Left lung (tissue), 10 donors: Measurements from ENCODE around the gene EHMT1. TPM values are rescaled to one million over a fixed set of nuclear protein-coding genes. Genes with fewer than 3 reads are reported as not detected.
"Not testable (repeated sequence)": the region's sequence is repeated elsewhere in the genome, so short reads cannot be mapped to it uniquely, and the experiment has no call there.

ENCODE experiments used
- ATAC-seq: fragments of 200-7000 bp; cut with Tn5 transposase; one replicate; pipeline ENCODE4 v1.9.1; 2020; ENCODE audit warnings: moderate library complexity
- DNase-seq, 4 donors: peaks; one replicate each; pipeline ENCODE4 v3.0.0-alpha.2; 2013 to 2020
- H3K27ac ChIP-seq, 2 donors: fragments of 200-600 bp; sonication (generic) in 1 of 2; one replicate each; pipeline versions ENCODE4 v1.5.0 to v1.8.0; 2020 to 2021
- H3K27me3 ChIP-seq, 2 donors: fragments of 200-600 bp; sonication (generic) in 1 of 2; one replicate each; pipeline versions ENCODE4 v1.5.0 to v1.8.0; 2020 to 2021
- H3K36me3 ChIP-seq, 2 donors: fragments of 200-600 bp; sonication (generic) in 1 of 2; one replicate each; pipeline versions ENCODE4 v1.5.0 to v1.8.0; 2020 to 2021
- H3K4me1 ChIP-seq, 2 donors: fragments of 200-600 bp; one replicate each; pipeline ENCODE4 v1.8.0; 2021
- H3K4me3 ChIP-seq, 2 donors: fragments of 200-600 bp; sonication (generic) in 1 of 2; one replicate each; pipeline versions ENCODE4 v1.5.0 to v1.8.0; 2020 to 2021; ENCODE audit warnings: mild to moderate bottlenecking in 1 of 2
- H3K9me3 ChIP-seq, 2 donors: fragments of 200-600 bp; sonication (generic) in 1 of 2; one replicate each; pipeline versions ENCODE4 v1.5.0 to v1.8.0; 2020 to 2021
- CTCF ChIP-seq, 2 donors: fragments of 200-600 bp; sonication (generic) in 1 of 2; IDR thresholded peaks; one replicate each; pipeline versions ENCODE4 v1.5.0 to v1.8.0; 2021; ENCODE audit warnings: antibody characterized with exemption in 2 of 2
- intact Hi-C, 2 donors: fragments of 100-400 bp; cut with DNase I; formaldehyde crosslinking; loops; one replicate each; pipeline versions ENCODE4 v1.11.2 to v1.14.2; 2022
- polyA plus RNA-seq, 6 donors: library from polyadenylated mRNA; unstranded; fragments of 120-200 nt; gene quantifications; one replicate each; pipeline ENCODE4 v1.2.1, GENCODE V29; 2013; ENCODE audit not compliant: insufficient read length in 6 of 6
- total RNA-seq, 2 donors: library from RNA; stranded (reverse); fragmentation: NEBNext Ultra II Directional; extraction: Animal tissue kit (Norgen Biotek cat#: 25700); gene quantifications; one replicate each; pipeline ENCODE4 v1.2.1, GENCODE V29; 2021
- donor health status: DM: no; HTN: yes; CAD: no.
- donor health status: DM: no; HTN: no; CAD: no.

EHMT1 gene
- total and polyA plus RNA-seq, 8 donors: 71.5 to 92.7 (median 82.7) TPM

GRCh38 chr9:137731947-137732813 is 113.4 kb downstream of the EHMT1 start:
- ATAC-seq (no peak), DNase-seq (no peak)
- no peak overlapping the region for H3K4me3 ChIP-seq
- peaks cover 0 to 15% of the 10 kb centered on the region in 2 donors for H3K9me3 ChIP-seq
- no peak for TF ChIP-seq CTCF (IDR thresholded peaks at IDR 0.05)
- no peaks in the 10 kb centered on the region for H3K4me1 ChIP-seq
- H3K36me3 ChIP-seq: peaks cover 1 to 71% of the 10 kb centered on the region in 2 donors
- H3K27me3 ChIP-seq: no peaks in the 10 kb centered on the region
- no peak overlapping the region for H3K27ac ChIP-seq
- intact Hi-C loops: no loop called here

GRCh38 chr9:137733429-137733828 is 114.6 kb downstream of the EHMT1 start:
- TF ChIP-seq CTCF (IDR thresholded peaks at IDR 0.05): no peak
- Histone ChIP-seq H3K27ac (no peak overlapping the region), H3K9me3 (peaks cover 0 to 15% of the 10 kb centered on the region in 2 donors), H3K36me3 (peaks cover 0 to 61% of the 10 kb centered on the region in 2 donors), H3K4me3 (no peak overlapping the region), H3K27me3 (no peaks in the 10 kb centered on the region), H3K4me1 (no peaks in the 10 kb centered on the region)
- intact Hi-C loops: no loop called here
- ATAC-seq: no peak
- DNase-seq: no peak

GRCh38 chr9:137734181-137734580 is 115.4 kb downstream of the EHMT1 start:
- Histone ChIP-seq H3K27ac (no peak overlapping the region), H3K9me3 (peaks cover 0 to 15% of the 10 kb centered on the region in 2 donors), H3K4me1 (no peaks in the 10 kb centered on the region), H3K4me3 (no peak overlapping the region), H3K27me3 (no peaks in the 10 kb centered on the region), H3K36me3 (peaks cover 0 to 54% of the 10 kb centered on the region in 2 donors)
- intact Hi-C loops: no loop called here
- no peak for ATAC-seq
- no peak for TF ChIP-seq CTCF (IDR thresholded peaks at IDR 0.05)
- DNase-seq: no peak

- DNase-seq, ATAC-seq, H3K27me3 ChIP-seq, H3K27ac ChIP-seq, H3K4me3 ChIP-seq, intact Hi-C loops, H3K4me1 ChIP-seq: not testable (repeated sequence)
- Histone ChIP-seq H3K9me3 (peaks cover 0 to 15% of the 10 kb centered on the region in 2 donors), H3K36me3 (peaks cover 0 to 23% of the 10 kb centered on the region in 2 donors)
Measured at GRCh38 chr9:137738182-137738696, 119.4 kb downstream of the EHMT1 start.

GRCh38 chr9:137738703-137739102 is 119.9 kb downstream of the EHMT1 start:
- H3K9me3 ChIP-seq: peaks cover 0 to 11% of the 10 kb centered on the region in 2 donors
- H3K4me3 ChIP-seq: no peak overlapping the region
- no peaks in the 10 kb centered on the region for H3K27me3 ChIP-seq
- H3K27ac ChIP-seq: no peak overlapping the region
- ATAC-seq: no peak
- peaks cover 0 to 23% of the 10 kb centered on the region in 2 donors for H3K36me3 ChIP-seq
- TF ChIP-seq CTCF (IDR thresholded peaks at IDR 0.05): no peak
- H3K4me1 ChIP-seq: peaks cover 0 to 9% of the 10 kb centered on the region in 2 donors
- intact Hi-C loops: no loop called here
- DNase-seq: no peak
